NCI-H2171 treated with DMSO at 0.1 percent for 48 hours (cell line): ENCODE measurements around the gene ARMH1.
A peak's percentile ranks its signal among the peaks of the same experiment; 100 is the strongest.

ENCODE experiments used
- DNase-seq: peaks from one replicate; lab custom pipeline; 2025; lab: John Stamatoyannopoulos, UW

The ARMH1 gene

GRCh38 chr1:44670751-44671640, 3.5 kb upstream of the ARMH1 start:
- DNase-seq = no peak

GRCh38 chr1:44672254-44672955, 2.1 kb upstream of the ARMH1 start:
- no peak for DNase-seq

GRCh38 chr1:44672961-44673674, 1.4 kb upstream of the ARMH1 start:
- no peak for DNase-seq

- DNase-seq = peak; percentile 49
These were observed 820 bp upstream of the ARMH1 start for GRCh38 chr1:44673675-44674112.

- DNase-seq = no peak
These were observed 672 bp downstream of the ARMH1 start for GRCh38 chr1:44675186-44675585.

- no peak for DNase-seq
These were observed 2.1 kb downstream of the ARMH1 start for GRCh38 chr1:44676484-44677200.

GRCh38 chr1:44677201-44677766, 2.8 kb downstream of the ARMH1 start:
- DNase-seq = peak; percentile 35

- DNase-seq = no peak
These were observed 3.6 kb downstream of the ARMH1 start for GRCh38 chr1:44678120-44678519.

- DNase-seq = no peak
These were observed 4.1 kb downstream of the ARMH1 start for GRCh38 chr1:44678626-44679025.

- no peak for DNase-seq
These were observed 5.0 kb downstream of the ARMH1 start for GRCh38 chr1:44679468-44679867.

GRCh38 chr1:44681905-44682882, 7.7 kb downstream of the ARMH1 start:
- peak; percentile 35 for DNase-seq

- no peak for DNase-seq
These were observed 8.4 kb downstream of the ARMH1 start for GRCh38 chr1:44682883-44683265.

GRCh38 chr1:44684525-44684924, 10.0 kb downstream of the ARMH1 start:
- DNase-seq = no peak

- no peak for DNase-seq
These were observed 10.7 kb downstream of the ARMH1 start for GRCh38 chr1:44685218-44685617.

- no peak for DNase-seq
These were observed 11.4 kb downstream of the ARMH1 start for GRCh38 chr1:44685881-44686280.

- DNase-seq = no peak
These were observed 14.4 kb downstream of the ARMH1 start for GRCh38 chr1:44688760-44689446.

- no peak for DNase-seq
These were observed 14.9 kb downstream of the ARMH1 start for GRCh38 chr1:44689447-44689765.

GRCh38 chr1:44693159-44693558, 18.6 kb downstream of the ARMH1 start:
- no peak for DNase-seq

- no peak for DNase-seq
These were observed 19.4 kb downstream of the ARMH1 start for GRCh38 chr1:44693900-44694299.
